Measurements from ENCODE around the gene JARID2. TPM values are rescaled to one million over a fixed set of nuclear protein-coding genes. Genes with fewer than 3 reads are reported as not detected.

Gene JARID2
- total and polyA plus RNA-seq, 2 of the 4 experiments (the other 2 are of a cell fraction), result 9.6 to 12.9 TPM

DNA sequence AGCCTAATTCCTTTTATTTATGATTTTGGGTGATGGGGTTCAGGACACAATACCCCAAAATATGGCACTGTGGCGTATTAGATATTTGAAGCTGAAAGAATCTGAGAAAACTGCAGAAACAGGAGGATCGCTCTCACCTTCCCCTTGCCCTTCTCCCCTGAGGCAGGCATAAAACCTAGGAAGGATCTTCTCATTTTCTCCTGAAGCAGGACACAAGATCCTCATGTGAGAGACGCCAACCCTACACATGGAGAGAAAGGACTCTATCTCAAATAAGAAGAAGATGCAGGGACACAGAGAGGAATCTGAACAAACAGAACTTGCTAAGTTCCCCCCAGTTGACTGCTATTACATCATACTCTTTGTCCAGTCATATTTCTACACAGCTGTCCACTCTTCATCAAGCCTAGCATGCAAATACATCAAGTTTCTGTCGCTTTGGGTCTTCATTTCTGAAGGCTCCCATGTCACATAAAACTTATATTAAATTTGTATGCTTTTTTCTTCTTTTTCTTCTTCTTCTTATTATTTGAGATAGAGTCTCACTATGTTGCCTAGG, 307.9 kb downstream of the JARID2 start:
- CTCF ChIA-PET, result interaction anchor here (0.6 kb wide), 1 partner anchor 161 kb away, joined by 3 read pairs; no protein-coding TSS in a partner anchor

More for the DNA sequence above, 307.9 kb downstream of the JARID2 start:
- intact Hi-C loops (cut with micrococcal nuclease), result loop anchor here (5.0 kb wide), 1 partner anchor 33 kb away; no protein-coding TSS in a partner anchor
- no TSS peak for BruUV-seq (replicated peaks)
- Histone ChIP-seq H3K56ac (ENCODE audit: extremely low read depth, insufficient read depth, low read length) (no peak overlapping the region), H4K8ac (ENCODE audit: low read depth in 2 of 2, low read length in 2 of 2) (no peak overlapping the region), H3K27ac (ENCODE audit: insufficient read depth, low read length) (no peak overlapping the region), H3K4me3 (ENCODE audit: insufficient read depth, low read depth, low read length) (no peak overlapping the region), H3K18ac (ENCODE audit: low read depth, low read length) (no peak overlapping the region), H3K9ac (ENCODE audit: low read depth, low read length) (no peak overlapping the region), H2BK15ac (ENCODE audit: low read depth, low read length) (no peak overlapping the region), H4K5ac (ENCODE audit: low read depth, low read length) (no peak overlapping the region), H4K20me1 (ENCODE audit: insufficient read depth, low read length) (no peaks in the 10 kb centered on the region), H3K79me1 (ENCODE audit: low read depth in 1 of 2, low read length in 2 of 2) (peaks cover 0 to 8% of the 10 kb centered on the region in 2 experiments; a peak in 2 of 4 replicates), H3K14ac (replicated peaks; ENCODE audit: low read depth, low read length) (no peak overlapping the region), H3K23ac (ENCODE audit: low read depth, low read length) (no peak overlapping the region), H2BK5ac (ENCODE audit: low read depth, low read length, poor library complexity, severe bottlenecking) (no peak overlapping the region), H3K9me1 (ENCODE audit: insufficient read depth, low read length) (peaks cover 5% of the 10 kb centered on the region; the same call in 1 of the 2 replicates), H3K27me3 (ENCODE audit: control insufficient read depth, insufficient read depth, low read length) (no peaks in the 10 kb centered on the region), H3K36me3 (ENCODE audit: control insufficient read depth, insufficient read depth, low read length) (no peaks in the 10 kb centered on the region), H3K4me2 (ENCODE audit: low read depth, low read length) (no peak overlapping the region), H2BK120ac (ENCODE audit: low read depth, low read length) (no peak overlapping the region), H4K91ac (ENCODE audit: insufficient read depth, low read depth, low read length) (no peak overlapping the region), H3K9me3 (ENCODE audit: control insufficient read depth, insufficient read depth, low read length) (no peaks in the 10 kb centered on the region), H2AK5ac (ENCODE audit: low read depth, low read length) (no peak overlapping the region), H2AK9ac (replicated peaks; ENCODE audit: low read depth, low read length, poor library complexity) (no peak overlapping the region), H2BK20ac (ENCODE audit: low read depth, low read length) (no peak overlapping the region), H3K4me1 (ENCODE audit: control insufficient read depth, insufficient read depth, low read length) (no peaks in the 10 kb centered on the region; the same call in 1 of the 2 replicates), H3K4ac (ENCODE audit: low read depth, low read length) (no peak overlapping the region), H2AFZ (replicated peaks; ENCODE audit: low read length, poor library complexity) (no peak overlapping the region)
- in situ Hi-C loops (cut with MboI; ENCODE audit: low sequenced_read_pairs), result no loop called here
- DNase-seq (no peak), ATAC-seq (ENCODE audit: low read depth) (no peak)
- dilution Hi-C loops (cut with HindIII; ENCODE audit: low sequenced_read_pairs, unreplicated experiment), result no loop called here
- TF ChIP-seq SMC3 (IDR thresholded peaks at IDR 0.05; ENCODE audit: low read depth, low read length) (no peak), RFX5 (IDR thresholded peaks at IDR 0.05; ENCODE audit: low read depth, low read length) (no peak), POLR2A (IDR thresholded peaks at IDR 0.05; ENCODE audit: low read depth, low read length) (no peak), MAZ (IDR thresholded peaks at IDR 0.05; ENCODE audit: borderline replicate concordance, low read depth, low read length) (no peak), MXI1 (IDR thresholded peaks at IDR 0.05; ENCODE audit: borderline replicate concordance, low read depth, low read length) (no peak), CEBPB (IDR thresholded peaks at IDR 0.05; ENCODE audit: low read depth, low read length) (no peak), RCOR1 (IDR thresholded peaks at IDR 0.05; ENCODE audit: insufficient replicate concordance, low read length) (no peak), BHLHE40 (IDR thresholded peaks at IDR 0.05; ENCODE audit: low read depth, low read length) (no peak), FOS (IDR thresholded peaks at IDR 0.05; ENCODE audit: low read depth, low read length) (no peak), CHD1 (IDR thresholded peaks at IDR 0.05; ENCODE audit: low read depth, low read length) (no peak), RAD21 (IDR thresholded peaks at IDR 0.05; ENCODE audit: low read length) (no peak)
- TF ChIP-seq, protein P1, sequence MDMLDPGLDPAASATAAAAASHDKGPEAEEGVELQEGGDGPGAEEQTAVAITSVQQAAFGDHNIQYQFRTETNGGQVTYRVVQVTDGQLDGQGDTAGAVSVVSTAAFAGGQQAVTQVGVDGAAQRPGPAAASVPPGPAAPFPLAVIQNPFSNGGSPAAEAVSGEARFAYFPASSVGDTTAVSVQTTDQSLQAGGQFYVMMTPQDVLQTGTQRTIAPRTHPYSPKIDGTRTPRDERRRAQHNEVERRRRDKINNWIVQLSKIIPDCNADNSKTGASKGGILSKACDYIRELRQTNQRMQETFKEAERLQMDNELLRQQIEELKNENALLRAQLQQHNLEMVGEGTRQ (IDR thresholded peaks at IDR 0.05; ENCODE audit: low read depth, low read length), result no peak
- TF ChIP-seq, protein P2, sequence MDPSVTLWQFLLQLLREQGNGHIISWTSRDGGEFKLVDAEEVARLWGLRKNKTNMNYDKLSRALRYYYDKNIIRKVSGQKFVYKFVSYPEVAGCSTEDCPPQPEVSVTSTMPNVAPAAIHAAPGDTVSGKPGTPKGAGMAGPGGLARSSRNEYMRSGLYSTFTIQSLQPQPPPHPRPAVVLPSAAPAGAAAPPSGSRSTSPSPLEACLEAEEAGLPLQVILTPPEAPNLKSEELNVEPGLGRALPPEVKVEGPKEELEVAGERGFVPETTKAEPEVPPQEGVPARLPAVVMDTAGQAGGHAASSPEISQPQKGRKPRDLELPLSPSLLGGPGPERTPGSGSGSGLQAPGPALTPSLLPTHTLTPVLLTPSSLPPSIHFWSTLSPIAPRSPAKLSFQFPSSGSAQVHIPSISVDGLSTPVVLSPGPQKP (IDR thresholded peaks at IDR 0.05; ENCODE audit: borderline replicate concordance, low read depth, low read length), result no peak
- no CpG with 5 or more reads among the region's 4 CpGs for WGBS, 2 experiments (ENCODE audit: extremely low coverage in 2 of 2, insufficient read length in 1 of 2)
- POLR2A ChIA-PET (ENCODE audit: unreplicated experiment), result no interaction called here
